Tibial nerve (tissue), 4 donors: Measurements from ENCODE around the gene RGL3. TPM values are rescaled to one million over a fixed set of nuclear protein-coding genes. Genes with fewer than 3 reads are reported as not detected.

ENCODE experiments used
- DNase-seq, 2 donors: peaks; one replicate each; pipeline ENCODE4 v3.0.0-alpha.2; 2019; ENCODE audit warnings: low spot score in 2 of 2
- H3K27ac ChIP-seq, 4 donors: fragments of 200-600 bp; sonication (generic) in 3 of 4; one replicate each; pipeline ENCODE4 v1.5.1; 2017 to 2019; ENCODE audit warnings: mild to moderate bottlenecking in 1 of 4
- H3K27me3 ChIP-seq, 2 donors: fragments of 200-600 bp; sonication (generic) in 1 of 2; one replicate each; pipeline versions ENCODE4 v1.5.1 to v1.6.0; 2017 to 2019
- H3K36me3 ChIP-seq, 3 donors: fragments of 200-600 bp; sonication (generic); one replicate each; pipeline ENCODE4 v1.5.1; 2018 to 2019
- H3K4me1 ChIP-seq, 4 donors: fragments of 200-600 bp; sonication (generic) in 3 of 4; one replicate each; pipeline ENCODE4 v1.5.1; 2017 to 2019
- H3K4me3 ChIP-seq, 4 donors: fragments of 200-600 bp; sonication (generic) in 3 of 4; one replicate each; pipeline ENCODE4 v1.5.1; 2017 to 2019; ENCODE audit warnings: mild to moderate bottlenecking in 1 of 4, moderate library complexity in 1 of 4
- H3K9me3 ChIP-seq, 4 donors: fragments of 200-600 bp; sonication (generic) in 3 of 4; one replicate each; pipeline ENCODE4 v1.5.1; 2017 to 2019
- EP300 ChIP-seq, 2 donors: sonication (generic); formaldehyde crosslinking; IDR thresholded peaks; one replicate each; pipeline ENCODE4 v1.6.1; 2017; ENCODE audit warnings: antibody characterized with exemption in 2 of 2, mild to moderate bottlenecking in 1 of 2
- POLR2A ChIP-seq, 2 donors: fragments of 450-650 bp; IDR thresholded peaks; one replicate each; pipeline ENCODE4 v1.6.1; 2017; ENCODE audit warnings: antibody characterized with exemption in 2 of 2, mild to moderate bottlenecking in 2 of 2, moderate library complexity in 2 of 2
- WGBS, 2 donors: methylation state at CpG; one replicate each; pipeline ENCODE4 v1.1.5; 2018; 5-methylcytosine and 5-hydroxymethylcytosine counted together
- total RNA-seq, 4 donors: library from RNA; depleted of rRNA; stranded (reverse); fragments of >200 nt; gene quantifications; one replicate each; pipeline ENCODE4 v1.1.0, GENCODE V29; 2016
- TF ChIP-seq, protein P1 (sequence below), 5 experiments: fragments of 200-600 bp in 3 of 5; fragments of 450-650 bp in 2 of 5; sonication (generic) in 3 of 5; IDR thresholded peaks; one replicate each; pipeline ENCODE4 v1.5.1; 2016 to 2019; ENCODE audit warnings: antibody characterized with exemption in 5 of 5, mild to moderate bottlenecking in 3 of 5, moderate library complexity in 2 of 5

RGL3 gene
- total RNA-seq, 4 donors from 2014 or later, result 5.7 to 17.9 (median 11.0) TPM

DNA sequence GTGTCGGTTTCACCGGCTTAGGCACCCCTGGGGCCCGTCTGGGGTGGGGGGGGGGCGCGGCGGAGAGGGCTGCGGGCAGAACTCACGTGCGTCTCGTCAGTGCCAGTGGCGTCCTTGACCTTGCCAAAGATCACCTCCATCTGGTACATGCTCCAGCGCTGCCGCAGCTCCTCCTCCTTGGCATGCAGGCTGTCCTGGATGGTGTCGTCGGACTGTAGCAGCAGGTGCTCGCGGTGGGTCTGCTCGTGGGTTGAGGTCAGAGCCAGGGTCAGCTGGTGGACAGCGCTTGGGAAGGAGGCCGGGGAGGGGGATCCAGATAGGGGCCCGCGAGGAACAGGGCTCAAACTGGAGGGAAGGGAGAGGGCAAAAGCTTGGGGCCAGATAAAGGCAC, 4.7 kb upstream of the RGL3 start:
- H3K36me3 ChIP-seq, result no peaks in the 10 kb centered on the region
- 14 to 19% methylated on average over 19 to 21 of the region's 22 CpGs for WGBS, 2 donors
- peaks cover 0 to 55% of the 10 kb centered on the region in 2 donors for H3K27me3 ChIP-seq
- no peaks in the 10 kb centered on the region for H3K9me3 ChIP-seq
- H3K4me3 ChIP-seq, result no peak overlapping the region
- no peak for TF ChIP-seq EP300 (IDR thresholded peaks at IDR 0.05)
- TF ChIP-seq POLR2A (IDR thresholded peaks at IDR 0.05), result no peak
- TF ChIP-seq, protein P1, sequence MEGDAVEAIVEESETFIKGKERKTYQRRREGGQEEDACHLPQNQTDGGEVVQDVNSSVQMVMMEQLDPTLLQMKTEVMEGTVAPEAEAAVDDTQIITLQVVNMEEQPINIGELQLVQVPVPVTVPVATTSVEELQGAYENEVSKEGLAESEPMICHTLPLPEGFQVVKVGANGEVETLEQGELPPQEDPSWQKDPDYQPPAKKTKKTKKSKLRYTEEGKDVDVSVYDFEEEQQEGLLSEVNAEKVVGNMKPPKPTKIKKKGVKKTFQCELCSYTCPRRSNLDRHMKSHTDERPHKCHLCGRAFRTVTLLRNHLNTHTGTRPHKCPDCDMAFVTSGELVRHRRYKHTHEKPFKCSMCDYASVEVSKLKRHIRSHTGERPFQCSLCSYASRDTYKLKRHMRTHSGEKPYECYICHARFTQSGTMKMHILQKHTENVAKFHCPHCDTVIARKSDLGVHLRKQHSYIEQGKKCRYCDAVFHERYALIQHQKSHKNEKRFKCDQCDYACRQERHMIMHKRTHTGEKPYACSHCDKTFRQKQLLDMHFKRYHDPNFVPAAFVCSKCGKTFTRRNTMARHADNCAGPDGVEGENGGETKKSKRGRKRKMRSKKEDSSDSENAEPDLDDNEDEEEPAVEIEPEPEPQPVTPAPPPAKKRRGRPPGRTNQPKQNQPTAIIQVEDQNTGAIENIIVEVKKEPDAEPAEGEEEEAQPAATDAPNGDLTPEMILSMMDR (IDR thresholded peaks at IDR 0.05), result no peak
- no peak overlapping the region for H3K27ac ChIP-seq
- peaks cover 0 to 44% (median 27%) of the 10 kb centered on the region in 4 donors for H3K4me1 ChIP-seq
- DNase-seq, result no peak

DNA sequence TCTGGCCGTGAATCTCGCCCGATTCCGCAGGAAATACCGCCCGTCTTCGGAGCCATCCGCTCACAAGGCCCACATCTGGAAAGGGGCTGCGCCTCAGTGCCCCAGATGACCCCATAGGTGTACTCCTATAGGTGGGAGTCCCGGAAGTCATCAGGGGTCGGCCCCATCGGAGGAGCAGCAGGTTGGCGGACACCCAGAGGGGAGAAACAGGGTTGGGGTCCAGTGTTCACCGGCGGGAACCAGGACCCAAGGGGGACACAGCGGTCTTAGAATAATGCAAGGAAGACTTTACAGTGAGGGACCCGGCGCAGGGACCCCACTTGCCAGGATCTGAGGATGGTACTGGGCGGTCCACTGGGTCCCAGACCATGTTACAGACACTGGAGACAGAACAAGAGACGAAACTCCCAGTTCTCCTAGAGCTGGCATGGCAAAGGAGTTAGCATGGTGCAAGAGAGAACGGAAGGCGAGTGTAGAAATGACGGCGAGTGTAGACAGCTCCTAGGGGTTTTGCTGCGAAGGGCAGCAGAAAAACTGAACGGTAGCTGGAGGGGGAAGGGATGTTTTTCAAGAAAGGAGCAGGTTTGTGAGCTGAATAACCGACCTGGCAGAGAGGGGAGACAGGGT, 4.2 kb upstream of the RGL3 start:
- H3K36me3 ChIP-seq, result no peaks in the 10 kb centered on the region
- no peak overlapping the region for H3K27ac ChIP-seq
- DNase-seq, result no peak
- peaks cover 0 to 60% of the 10 kb centered on the region in 2 donors for H3K27me3 ChIP-seq
- no peaks in the 10 kb centered on the region for H3K9me3 ChIP-seq
- H3K4me1 ChIP-seq, result peaks cover 0 to 49% (median 29%) of the 10 kb centered on the region in 4 donors
- TF ChIP-seq, protein P1 (IDR thresholded peaks at IDR 0.05), result no peak
- no peak for TF ChIP-seq POLR2A (IDR thresholded peaks at IDR 0.05)
- TF ChIP-seq EP300 (IDR thresholded peaks at IDR 0.05), result no peak
- no peak overlapping the region for H3K4me3 ChIP-seq
- WGBS, 2 donors, result 42% methylated on average over 27 of the region's 27 CpGs

DNA sequence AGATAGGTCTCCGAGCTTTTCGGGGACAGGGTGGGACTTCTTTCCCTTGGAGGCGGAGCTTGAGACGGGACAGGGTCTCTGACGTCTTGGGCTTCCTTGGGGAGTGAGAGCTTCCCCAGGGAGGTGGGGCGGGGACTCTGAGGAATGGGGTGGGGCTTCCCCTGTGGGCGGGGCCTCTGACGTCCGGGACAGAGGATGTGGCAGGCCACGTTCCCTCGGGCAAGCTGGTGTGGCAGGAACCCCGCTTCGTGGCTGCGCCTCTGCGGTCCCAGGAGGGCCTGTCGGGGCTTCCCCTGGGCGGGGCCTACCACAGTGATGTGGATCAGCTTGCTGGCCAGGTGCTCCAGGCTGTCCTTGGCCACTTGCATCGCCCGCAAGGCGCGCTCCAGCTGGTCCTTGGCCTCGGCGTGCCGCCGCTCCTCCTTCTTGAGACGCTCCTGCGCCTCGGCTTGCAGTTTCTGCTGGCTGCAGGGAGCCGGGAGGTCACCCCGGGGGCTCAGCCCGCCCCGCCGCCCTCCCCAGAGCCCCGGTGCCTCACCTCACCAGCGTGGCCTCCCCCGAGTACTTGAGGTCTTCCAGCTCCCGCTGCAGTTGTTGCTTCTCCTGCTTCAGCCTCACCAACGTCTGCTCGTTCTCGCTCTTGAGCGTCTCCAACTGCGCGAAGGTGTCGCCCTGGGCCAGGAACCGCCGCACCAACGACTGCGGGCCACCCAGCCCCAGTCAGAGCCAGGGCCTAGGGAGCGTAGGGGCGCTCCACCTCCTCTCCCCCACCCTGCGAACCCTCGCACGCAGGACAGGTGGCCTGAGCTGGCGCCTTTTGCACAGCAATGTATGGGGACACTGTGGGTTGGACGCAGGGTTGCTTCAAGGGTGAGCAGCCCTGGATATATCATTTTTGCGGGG, 3.3 kb upstream of the RGL3 start:
- Histone ChIP-seq H3K36me3 (no peaks in the 10 kb centered on the region), H3K4me3 (peak overlapping the region in 2 of 4 donors; percentile 26 to 40), H3K27ac (no peak overlapping the region), H3K27me3 (peaks cover 0 to 62% of the 10 kb centered on the region in 2 donors), H3K4me1 (peaks cover 0 to 51% (median 29%) of the 10 kb centered on the region in 4 donors), H3K9me3 (no peaks in the 10 kb centered on the region)
- 15 to 16% methylated on average over 35 to 45 of the region's 56 CpGs for WGBS, 2 donors
- DNase-seq, result peak; percentile 41 to 56
- TF ChIP-seq, protein P1 (IDR thresholded peaks at IDR 0.05), result no peak
- no peak for TF ChIP-seq EP300 (IDR thresholded peaks at IDR 0.05)
- TF ChIP-seq POLR2A (IDR thresholded peaks at IDR 0.05), result no peak

DNA sequence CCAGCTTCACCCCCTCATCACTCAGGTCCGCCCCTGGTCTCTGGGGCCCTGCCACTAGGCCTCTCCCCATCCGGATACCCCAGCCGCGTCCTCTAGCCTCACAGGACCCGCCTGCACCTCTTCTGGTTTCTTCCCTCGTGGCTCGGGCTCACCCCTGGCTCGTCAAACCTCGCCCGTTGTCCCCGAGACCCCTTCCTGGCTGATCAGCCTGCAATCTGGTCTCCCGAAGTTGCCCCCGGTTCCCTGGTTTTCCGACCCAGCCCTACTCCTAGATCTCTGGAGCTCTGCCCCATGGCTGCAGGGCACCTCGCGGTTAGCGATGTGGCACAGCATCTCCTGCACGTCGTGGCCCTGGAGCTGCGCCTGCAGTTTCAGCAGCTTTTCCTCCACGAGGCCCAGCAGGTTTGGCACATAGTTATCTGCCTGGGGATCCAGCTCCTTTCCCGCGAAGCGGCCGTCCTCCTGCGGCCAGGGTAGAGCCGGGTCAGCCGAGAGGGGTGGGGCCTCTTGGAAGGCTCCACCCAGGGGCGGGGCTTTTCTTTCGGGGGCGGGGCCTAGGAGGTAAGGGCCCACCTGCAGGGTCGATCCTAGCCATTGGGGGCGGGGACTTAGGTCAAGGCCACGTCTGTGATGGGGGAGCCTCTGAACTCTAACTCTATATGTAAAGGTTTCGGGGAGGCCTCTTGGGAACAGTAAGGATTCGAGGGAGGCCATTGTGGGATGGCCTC, 2.4 kb upstream of the RGL3 start:
- TF ChIP-seq POLR2A (IDR thresholded peaks at IDR 0.05) (no peak), EP300 (IDR thresholded peaks at IDR 0.05) (no peak)
- TF ChIP-seq, protein P1 (IDR thresholded peaks at IDR 0.05), result no peak
- Histone ChIP-seq H3K27me3 (peaks cover 0 to 69% of the 10 kb centered on the region in 2 donors), H3K9me3 (no peaks in the 10 kb centered on the region), H3K4me1 (peaks cover 0 to 51% (median 29%) of the 10 kb centered on the region in 4 donors), H3K27ac (peak overlapping the region in 1 of 4 donors; percentile 50), H3K4me3 (peak overlapping the region in 2 of 4 donors; percentile 36 to 40), H3K36me3 (no peaks in the 10 kb centered on the region)
- WGBS, 2 donors, result 20% methylated on average over 14 to 36 of the region's 36 CpGs
- DNase-seq, result no peak
